RPMI8226 (cell line): ENCODE results near the gene EIF4A2.

ENCODE experiments used
- DNase-seq: peaks from one replicate; pipeline ENCODE4 v3.0.0-alpha.2; 2015

The EIF4A2 gene

DNA sequence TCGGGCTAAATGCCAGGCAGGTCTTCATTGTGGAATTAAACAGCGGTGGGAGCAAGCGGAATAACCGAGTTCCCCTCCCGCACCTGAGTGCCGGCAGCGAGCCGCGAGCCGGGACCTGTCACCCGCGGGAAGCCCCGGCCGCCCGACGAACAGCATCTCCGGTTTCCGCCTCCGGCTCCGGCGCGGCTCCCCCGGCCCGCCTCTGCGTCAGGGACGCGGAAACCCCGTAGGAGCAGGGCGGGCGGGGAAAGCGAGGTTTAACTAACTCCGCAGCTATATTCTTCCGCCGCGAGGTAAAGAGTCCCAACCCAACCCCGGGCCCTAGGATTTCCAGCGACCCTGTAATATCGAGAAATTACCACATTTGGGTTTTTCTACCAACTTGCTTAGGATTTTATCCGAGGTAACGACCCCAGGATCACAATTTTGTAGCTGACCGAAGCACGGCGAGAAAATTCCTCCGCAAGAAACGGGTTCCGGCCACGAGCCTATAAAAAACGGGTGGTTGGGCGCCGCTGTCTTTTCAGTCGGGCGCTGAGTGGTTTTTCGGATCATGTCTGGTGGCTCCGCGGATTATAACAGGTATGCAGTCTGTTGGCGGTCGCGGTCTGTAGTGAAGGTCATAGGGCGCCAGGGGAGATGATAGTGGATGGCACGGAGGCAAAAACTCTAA is at the start of gene EIF4A2:
TSS of gene EIF4A2 (plus strand) at position 520 of the 673 bp plus-strand sequence. CDS start at position 554, 34 bp downstream.
- peak; percentile 95 for DNase-seq

DNA sequence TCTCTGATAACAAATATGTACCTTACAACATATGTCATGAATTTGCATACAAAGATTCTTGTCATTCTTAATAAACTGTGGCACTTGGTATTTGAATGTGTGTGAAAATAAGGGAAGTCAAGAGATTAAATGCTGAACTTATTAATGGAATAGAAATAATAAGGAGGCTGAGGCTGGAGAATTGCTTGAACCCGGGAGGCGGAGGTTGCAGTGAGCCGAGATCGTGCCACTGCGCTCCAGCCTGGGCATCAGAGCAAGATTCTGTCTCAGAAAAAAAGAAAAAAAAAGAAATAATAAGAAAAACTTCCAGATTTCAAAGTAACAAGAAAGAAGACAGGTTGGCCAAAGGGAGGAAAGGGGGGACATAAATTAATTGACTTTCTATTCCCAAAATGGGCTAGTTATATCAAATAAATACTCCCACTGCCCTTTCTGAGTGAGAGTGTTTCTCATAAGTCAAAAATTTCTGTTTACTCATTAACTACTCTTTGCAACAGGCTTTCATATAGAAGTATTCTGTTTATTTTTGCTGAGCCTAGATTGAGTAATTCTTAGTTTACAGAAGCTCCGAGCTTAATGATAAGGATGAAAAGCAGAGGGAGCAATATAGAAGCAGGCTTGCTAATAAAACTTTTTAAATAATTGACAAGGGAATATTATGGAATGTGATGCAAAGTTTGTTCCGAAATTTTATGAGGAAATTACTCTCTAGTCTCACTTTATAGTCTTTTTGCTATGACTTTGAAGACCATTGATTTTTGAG is 40.6 kb upstream of the EIF4A2 start:
- DNase-seq, result no peak

DNA sequence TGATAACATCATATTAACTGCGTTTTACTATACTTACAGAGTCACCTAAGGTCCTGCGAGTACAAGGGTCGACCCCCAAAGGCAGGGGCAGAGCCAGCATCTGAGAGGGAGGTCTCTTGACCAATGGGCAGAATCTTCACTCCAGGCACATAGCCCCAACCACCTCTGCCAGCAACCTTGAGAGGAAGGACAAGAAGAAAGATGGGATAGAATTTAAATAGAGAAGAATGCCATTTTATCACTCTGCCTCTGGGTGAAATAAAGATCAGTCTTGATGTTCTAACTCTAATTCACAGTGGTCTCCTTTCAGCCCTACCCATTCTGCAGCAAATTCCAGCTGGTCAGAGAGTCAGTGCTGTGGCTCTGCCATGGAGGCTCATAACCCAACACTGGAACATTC is 39.7 kb upstream of the EIF4A2 start:
- no peak for DNase-seq

DNA sequence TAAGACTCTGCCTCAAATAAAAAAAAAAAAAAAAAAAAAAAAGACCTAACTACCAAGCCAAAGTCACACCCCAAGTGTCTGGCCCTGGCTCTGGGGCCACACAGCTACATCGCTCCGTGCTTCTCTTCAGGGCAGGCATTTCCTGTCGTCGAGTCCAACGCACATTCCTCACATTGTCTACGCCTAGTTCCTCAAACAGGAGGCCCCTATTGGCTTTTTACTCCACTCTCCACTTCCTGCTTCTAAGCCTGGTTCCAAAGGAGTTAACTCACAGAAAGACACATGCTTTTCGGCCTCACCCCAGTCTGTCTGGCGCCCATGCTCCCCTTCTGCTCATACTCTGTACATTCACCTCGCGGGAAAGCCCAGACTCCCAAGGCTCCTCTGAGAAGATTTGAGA is 37.4 kb upstream of the EIF4A2 start:
- DNase-seq, result peak; percentile 33

DNA sequence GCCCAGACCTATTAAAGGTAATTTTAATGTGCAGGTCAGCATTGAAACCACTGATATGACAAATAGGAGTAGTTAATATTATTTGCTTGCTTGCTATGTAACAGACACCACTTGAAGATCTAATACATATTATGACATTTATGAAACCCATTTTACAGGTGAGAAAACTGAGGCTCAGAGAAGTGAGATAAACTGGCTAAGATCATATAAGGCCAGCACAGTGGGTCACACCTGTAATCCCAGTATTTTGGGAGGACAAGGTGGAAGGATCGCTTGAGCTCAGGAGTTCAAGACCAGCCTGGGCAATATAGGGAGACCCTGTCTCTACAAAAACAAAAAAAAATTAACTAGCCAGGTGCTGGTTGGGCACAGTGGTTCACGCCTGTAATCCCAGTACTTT is 33.1 kb upstream of the EIF4A2 start:
- no peak for DNase-seq

DNA sequence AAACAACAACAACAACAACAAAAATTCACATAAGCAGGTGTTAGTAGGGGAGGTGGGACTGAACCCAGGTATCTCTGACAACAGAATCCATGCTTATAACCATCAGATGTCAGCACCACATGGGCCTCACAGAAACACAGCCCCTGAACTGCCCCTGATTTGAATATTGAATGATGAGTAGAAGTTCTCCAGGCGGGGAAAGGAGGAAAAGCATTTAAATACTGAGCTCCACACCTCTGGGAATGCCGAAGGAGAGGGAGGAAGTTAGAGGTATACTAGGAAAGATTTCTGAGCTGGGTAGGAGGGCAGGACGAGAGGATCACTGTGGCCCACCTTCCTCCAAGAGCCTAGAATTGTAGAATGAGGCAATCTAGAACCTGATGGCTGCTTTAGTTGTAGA is 31.9 kb upstream of the EIF4A2 start:
- no peak for DNase-seq

DNA sequence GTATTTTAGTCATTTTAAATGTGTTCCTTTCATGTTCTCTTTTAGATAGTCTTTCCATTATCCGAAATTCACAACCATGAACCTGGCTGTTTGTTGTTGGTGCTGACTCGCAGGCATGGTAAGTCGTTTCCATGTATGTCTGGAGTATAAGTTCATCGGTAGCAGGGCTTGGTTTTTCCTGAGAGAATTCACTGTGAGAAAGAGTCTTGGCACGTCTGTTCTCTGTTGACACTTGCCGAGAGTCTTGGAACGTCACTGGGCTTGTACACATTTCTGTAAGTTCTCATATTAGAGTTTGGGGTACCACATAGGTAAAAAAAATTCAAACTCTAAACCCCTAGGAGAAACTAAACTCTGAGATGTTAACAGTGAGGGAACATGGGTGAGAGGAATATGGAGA is 29.4 kb upstream of the EIF4A2 start:
- no peak for DNase-seq

DNA sequence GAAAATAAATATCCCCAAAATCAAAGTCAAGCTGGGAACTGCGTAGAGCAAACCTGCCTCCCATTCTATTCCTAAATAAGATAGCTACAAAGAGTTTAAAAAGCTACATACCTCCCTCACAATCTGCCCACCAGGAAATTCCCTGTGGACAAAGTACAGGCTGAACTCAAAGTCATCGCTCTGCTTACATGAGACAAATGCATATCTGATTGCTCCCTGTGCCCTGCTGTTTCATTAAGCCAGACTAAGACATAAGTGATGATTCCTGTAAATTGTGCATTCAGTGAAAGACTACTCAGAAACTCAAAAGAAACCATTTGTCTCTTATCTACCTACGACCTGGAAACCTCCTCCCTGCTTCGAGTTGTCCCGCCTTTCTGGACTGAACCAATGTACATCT is 28.5 kb upstream of the EIF4A2 start:
- DNase-seq, result no peak

DNA sequence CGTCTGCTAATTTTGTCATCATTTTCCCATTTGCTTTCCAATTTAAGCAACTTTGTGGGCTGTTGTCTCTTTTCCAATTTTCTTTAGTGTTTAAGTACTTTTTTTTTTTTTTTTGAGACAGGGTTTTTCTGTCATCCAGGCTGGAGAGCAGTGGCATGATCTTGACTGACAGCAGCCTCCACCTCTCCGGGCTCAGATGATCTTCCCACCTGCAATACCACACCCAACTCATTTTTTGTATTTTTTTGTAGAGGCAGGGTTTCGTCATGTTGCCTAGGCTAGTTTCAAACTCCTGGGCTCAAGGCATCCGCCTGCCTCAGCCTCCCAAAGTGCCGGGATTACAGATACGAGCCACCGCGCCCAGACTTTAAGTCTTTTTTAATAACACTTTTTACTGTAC is 26.2 kb upstream of the EIF4A2 start:
- no peak for DNase-seq

DNA sequence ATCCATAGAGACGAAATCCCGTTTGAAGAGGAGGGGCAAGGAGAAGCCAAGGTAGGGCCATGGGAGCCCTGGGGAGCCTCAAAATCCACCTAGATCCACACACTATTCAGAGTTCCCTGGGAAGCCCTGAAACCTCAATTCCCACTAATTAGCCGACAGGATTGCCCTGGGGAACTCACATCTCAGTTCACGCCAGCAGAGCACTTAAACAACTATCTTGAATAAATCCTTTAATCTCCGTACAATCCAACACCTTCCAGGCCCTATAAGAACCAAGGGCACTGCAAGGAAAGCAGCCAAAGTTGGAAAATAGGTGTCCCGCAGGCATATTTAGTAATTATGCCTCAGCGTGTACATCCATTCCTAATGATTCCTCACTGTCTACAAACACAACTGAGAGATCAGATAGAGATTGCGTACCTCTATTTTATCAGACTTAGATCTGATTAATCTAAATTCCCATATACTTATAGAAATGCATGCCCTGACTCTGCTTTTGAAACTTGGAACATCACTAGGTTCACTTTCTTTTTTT is 25.6 kb upstream of the EIF4A2 start:
- DNase-seq, result no peak

DNA sequence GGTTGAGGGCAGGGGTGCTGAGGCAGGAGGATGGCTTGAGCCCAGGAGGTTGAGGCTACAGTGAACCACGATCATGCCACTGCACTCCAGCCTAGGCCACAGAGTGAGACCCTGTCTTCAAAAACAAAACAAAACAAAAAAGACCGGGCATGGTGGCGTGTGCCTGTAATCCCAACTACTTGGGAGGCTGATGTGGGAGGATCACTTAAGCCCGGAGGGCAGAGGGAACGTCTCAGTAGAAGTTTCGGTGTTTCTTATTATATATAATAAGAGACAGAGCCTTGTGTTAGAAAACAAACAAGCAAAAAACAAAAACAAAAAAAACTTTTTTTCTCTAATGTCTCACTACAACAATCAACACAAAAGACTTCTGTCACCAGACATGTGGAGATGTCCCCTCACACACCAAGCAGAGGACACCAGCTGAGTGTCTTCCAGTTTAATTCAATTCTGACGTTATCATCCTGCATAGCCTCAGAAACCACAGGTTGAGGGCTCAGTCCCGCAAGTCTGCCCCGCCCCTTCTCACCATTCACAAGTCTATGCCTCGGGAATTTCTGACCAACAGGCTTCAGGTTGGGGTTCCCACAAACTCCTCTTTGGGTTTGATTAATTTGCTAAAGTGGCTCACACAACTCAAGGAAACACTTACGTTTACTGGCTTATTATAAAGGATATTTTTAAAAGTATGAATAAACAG is 24.0 kb upstream of the EIF4A2 start:
- DNase-seq, result no peak

DNA sequence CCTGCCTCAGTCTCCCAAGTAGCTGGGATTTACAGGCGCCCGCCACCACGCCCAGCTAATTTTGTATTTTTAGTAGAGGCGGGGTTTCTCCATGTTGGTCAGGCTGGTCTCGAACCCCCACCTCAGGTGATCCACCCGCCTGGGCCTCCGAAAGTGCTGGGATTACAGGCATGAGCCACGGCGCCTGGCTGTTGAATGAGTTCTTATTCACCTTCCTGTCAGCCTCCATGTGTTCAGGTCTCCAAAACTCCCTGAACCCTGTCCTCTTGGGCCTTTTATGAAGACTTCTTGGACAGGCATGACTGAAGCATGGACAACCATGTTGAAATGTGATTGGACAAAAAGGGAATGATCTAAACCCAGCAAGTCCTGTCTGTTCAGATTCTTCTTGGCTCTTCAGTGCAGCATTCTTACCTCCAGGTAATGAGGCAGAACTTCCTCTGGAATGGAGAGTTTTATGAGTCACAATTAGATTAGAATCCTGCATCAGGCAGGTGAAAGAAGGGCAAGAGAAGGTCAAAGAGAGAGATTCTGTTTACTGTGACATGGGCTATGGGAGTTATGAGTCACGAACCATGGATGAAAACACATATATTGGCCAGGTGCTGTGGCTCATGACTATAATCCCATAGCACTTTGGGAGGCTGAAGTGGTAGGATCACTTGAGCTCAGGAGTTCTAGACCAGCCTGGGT is 23.1 kb upstream of the EIF4A2 start:
- no peak for DNase-seq

DNA sequence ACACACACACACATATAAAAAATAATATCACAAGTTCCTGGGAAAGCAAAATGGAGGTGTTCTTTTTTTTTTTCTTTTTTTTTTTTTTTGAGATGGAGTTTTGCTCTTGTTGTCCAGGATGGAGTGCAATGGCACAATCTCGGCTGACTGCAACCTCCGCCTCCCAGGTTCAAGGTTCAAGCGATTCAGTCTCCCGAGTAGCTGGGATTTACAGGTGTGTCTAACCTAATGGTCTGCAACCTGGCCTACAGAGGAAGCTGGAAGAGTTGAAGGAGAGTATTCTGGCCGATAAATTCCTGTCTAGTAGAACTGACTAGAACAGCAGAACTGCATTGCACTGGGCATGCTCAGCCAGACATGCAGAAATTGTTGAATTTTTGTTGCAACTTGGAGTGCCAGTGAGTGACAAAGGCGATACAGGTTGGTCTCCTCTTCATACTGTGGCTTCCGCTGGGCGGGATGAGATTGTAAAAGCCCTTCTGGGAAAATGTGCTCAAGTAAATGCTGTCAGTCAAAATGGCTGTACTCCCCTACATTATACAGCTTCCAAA is 22.4 kb upstream of the EIF4A2 start:
- DNase-seq, result no peak

DNA sequence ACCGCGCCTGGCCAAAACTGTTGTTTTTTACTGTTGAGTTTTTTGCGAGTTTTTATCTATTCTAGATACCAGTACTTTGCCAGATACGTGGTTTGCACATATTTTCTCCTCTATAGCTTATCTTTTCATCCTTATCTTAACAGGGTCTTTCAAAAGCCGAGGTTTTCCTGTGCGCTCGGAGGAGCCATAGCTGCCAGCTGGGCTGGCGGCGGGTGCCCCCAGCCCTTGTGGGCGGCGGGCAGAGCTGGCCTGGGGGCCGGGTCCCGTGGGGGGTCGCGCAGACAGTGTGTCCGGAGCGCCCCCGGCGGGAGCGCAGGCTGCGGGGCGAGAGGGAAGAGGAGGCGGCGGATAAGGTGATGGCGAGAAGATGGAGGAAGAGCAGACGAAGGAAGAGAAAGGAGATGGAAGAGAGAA is 11.1 kb upstream of the EIF4A2 start:
- DNase-seq, result no peak

DNA sequence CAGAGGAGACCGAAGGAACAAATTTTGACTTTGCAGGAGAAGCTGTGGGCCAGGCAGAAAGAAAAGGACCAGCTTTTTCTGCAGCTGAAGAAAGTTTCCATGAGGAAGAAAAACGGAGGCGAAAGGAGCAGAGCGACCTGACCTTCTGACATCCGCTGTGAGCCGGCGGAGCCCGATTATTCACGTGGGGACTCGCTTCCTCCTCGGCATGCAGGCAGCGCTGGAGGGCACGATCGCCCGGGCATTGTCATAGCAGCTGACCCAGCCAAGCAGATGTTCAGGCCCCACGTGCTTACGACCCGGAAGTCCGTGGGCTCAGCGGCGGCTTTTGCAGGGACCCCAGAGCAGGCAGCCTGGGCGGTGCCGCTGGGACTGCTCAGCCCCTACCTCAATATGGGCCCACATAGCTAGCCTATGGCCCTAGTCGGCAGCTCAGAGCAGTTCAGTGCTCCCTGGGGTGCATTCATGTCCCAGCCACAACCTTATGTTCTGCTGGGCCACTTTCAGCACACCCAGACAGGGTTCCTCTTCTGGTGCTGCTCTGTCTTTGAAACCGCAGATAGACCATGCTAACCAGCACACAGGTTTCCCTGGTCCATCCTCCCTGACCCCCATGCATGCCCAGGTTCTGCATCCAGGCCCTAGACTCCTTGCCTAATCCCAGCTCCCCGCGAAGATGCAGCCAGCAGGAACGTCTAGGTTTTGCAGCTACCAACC is 10.5 kb upstream of the EIF4A2 start:
- peak; percentile 73 for DNase-seq

DNA sequence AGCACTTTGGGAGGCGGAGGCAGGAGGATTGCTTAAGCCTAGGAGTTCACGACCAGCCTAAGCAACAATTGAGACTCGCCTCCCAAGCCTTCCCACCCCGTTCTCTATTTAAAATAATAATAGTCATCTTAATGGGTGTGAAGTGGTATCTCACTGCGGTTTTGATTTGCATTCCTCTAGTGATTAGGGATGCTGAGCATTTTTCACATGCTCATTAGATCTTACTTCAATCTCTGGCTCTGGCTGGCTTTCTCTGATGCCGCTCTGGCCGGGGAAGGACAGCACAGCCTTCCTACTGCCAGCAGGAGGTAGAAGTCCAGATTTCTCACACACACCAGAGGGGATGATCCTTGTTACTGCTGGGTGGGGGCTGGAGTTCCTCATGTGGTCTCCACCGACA is 7.4 kb upstream of the EIF4A2 start:
- no peak for DNase-seq

DNA sequence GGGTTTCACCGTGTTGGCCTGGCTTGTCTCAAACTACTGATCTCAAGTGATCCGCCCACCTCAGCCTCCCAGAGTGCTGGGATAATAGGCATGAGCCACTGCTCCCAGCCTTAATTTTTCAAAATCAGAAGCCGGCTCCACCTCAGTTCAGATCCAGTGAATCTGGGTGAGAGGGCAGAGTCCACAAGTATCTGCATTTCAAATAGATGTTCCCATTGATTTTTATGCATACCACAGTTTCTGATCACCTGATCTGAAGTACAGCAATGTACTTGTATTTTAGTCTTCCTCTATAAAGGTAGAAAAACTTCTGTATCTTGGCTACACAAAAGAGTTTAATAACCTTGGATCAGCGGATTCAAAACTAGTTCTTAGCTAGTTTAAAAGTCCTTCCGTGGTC is 4.2 kb upstream of the EIF4A2 start:
- no peak for DNase-seq

DNA sequence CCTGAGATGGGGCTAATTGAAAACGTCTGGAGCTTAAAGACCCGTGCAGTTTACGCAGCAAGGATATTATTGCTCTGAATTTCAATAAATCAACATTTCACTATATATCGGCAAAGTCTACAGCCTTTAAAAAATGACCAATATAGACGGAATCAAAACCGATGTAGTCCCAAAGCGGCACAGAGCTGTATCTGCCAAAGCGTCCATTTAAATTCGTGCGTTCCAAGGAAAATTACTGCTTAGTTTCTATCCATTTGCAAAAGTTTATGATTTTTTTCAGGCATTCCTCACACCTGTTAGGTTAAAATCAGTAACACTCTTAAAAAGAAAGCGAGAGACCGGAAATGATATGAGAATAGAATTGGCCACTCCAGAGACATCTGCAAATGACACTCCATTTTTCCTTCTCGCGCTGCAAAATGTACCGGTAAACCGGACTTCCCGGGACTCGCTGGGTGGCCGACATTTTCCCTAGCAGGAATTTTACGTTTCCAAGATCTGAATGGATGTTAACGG is 777 bp upstream of the EIF4A2 start:
- peak; percentile 45 for DNase-seq

DNA sequence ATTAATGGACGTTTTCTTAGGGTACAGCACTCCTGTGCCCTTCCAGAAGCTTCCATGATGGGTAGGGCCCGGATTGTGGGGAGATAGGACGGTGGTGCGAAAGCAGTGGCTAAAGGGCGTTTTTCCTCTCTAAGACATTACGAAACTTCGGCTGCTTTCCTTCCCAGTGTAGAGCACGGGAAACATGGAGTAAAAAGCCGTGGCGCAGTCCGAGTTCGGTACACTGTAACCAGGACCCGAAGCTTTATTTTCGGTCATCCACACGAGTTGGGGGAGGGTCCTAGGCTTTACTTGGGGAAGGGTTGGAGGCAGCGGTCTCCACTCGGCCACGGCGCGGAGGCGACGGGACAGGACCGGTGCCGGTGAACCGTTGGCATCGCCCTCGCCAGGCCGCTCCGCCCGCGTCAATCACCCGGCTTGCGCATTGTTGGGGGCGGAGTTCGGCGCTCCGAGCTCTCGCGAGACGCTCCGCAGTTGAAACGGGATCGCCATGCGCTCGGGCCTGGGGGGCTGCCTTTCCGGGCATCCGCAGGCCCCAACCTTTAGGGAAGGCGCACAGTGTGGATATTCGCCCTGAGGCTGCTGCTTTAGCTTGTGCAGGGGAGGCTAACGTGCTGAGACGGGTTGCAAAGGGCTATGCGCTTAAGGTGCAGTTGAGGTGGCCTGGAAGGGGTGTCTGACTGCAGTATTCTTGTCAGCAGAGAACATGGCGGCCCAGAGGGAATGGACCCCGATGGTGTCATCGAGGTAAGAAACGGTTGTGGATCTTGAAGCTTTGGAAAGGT is 546 bp downstream of the EIF4A2 start:
- peak; percentile 89 for DNase-seq

DNA sequence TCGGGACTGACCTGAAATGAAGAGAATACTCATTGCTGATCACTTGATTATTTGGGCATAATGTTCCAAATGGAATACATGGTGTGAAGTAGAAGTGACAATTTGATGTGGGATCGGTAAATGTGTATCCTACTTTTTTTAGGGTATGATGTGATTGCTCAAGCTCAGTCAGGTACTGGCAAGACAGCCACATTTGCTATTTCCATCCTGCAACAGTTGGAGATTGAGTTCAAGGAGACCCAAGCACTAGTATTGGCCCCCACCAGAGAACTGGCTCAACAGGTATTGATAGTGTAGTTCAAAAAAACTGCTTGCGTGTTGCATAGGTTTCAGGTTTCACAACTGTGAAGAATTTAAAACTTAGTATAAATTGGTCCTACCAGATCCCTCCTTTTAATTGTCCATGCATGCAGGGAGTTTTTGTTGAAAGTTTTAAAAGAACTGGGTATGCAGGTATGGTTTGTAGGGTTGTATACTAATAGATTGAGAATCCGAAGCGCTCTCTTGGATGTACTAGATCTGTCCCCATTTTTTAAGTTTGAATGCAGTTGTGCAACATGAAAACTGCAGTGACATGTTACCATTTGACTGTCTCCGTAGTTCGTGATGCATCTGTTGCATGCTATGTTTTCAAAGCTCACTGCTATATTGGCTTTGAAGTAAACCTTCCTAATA is 1.6 kb downstream of the EIF4A2 start:
- no peak for DNase-seq
